Neural progenitor cell (in vitro differentiated cells): ENCODE measurements around the gene KCNQ1. TPM values are rescaled to one million over a fixed set of nuclear protein-coding genes. Genes with fewer than 3 reads are reported as not detected.

ENCODE experiments used
- DNase-seq: peaks from one replicate; pipeline ENCODE4 v3.0.0-alpha.2; 2016; ENCODE audit warnings: low spot score
- H2AFZ ChIP-seq: fragments of 200-600 bp; sonication (generic); replicated peaks from 2 replicates; pipeline ENCODE4 v1.6.1; 2016; ENCODE audit warnings: antibody characterized with exemption
- H3F3A ChIP-seq: fragments of 200-600 bp; sonication (generic); 2 replicates; pipeline ENCODE4 v1.6.1; 2016; ENCODE audit warnings: antibody characterized with exemption, low read depth
- H3K27ac ChIP-seq: fragments of 200-600 bp; sonication (generic); 2 replicates; pipeline ENCODE4 v1.5.1; 2016; ENCODE audit warnings: mild to moderate bottlenecking
- H3K27me3 ChIP-seq: fragments of 200-600 bp; sonication (generic); 2 replicates; pipeline ENCODE4 v1.6.1; 2016; ENCODE audit warnings: mild to moderate bottlenecking, moderate library complexity
- H3K36me3 ChIP-seq: fragments of 200-600 bp; sonication (generic); 2 replicates; pipeline ENCODE4 v1.5.1; 2016
- H3K4me1 ChIP-seq: fragments of 200-600 bp; sonication (generic); 2 replicates; pipeline ENCODE4 v1.6.1; 2016; ENCODE audit warnings: mixed run types
- H3K4me2 ChIP-seq: fragments of 200-600 bp; sonication (generic); 2 replicates; pipeline ENCODE4 v1.6.1; 2016
- H3K4me3 ChIP-seq: fragments of 200-600 bp; sonication (generic); 2 replicates; pipeline ENCODE4 v1.5.1; 2016
- H3K79me2 ChIP-seq: fragments of 200-600 bp; sonication (generic); 2 replicates; pipeline ENCODE4 v1.6.1; 2016; ENCODE audit warnings: low read depth
- H3K9ac ChIP-seq: fragments of 200-600 bp; sonication (generic); 2 replicates; pipeline ENCODE4 v1.6.1; 2016
- H3K9me3 ChIP-seq: fragments of 200-600 bp; sonication (generic); 2 replicates; pipeline ENCODE4 v1.5.1; 2016; ENCODE audit warnings: low read depth
- H4K20me1 ChIP-seq: fragments of 200-600 bp; sonication (generic); 2 replicates; pipeline ENCODE4 v1.6.1; 2016; ENCODE audit warnings: low read depth
- H3K27ac Mint-ChIP-seq: 3 replicates; pipeline ENCODE4 v1.8.0; 2021; ENCODE audit warnings: mixed read lengths
- H3K27me3 Mint-ChIP-seq: 2 replicates; pipeline ENCODE4 v1.8.0; 2022; ENCODE audit warnings: low read depth, mild to moderate bottlenecking, inconsistent platforms, moderate library complexity, mixed read lengths; ENCODE audit not compliant: insufficient read depth
- H3K36me3 Mint-ChIP-seq: 3 replicates; pipeline ENCODE4 v1.8.0; 2021; ENCODE audit warnings: mixed read lengths
- H3K4me1 Mint-ChIP-seq: 3 replicates; pipeline ENCODE4 v1.8.0; 2021; ENCODE audit warnings: mixed read lengths
- H3K4me3 Mint-ChIP-seq: 3 replicates; pipeline ENCODE4 v1.8.0; 2021; ENCODE audit warnings: mild to moderate bottlenecking, moderate library complexity, mixed read lengths
- H3K9me3 Mint-ChIP-seq: 3 replicates; pipeline ENCODE4 v1.8.0; 2020; ENCODE audit warnings: mixed read lengths
- CTCF ChIP-seq: fragments of 200-600 bp; sonication (generic); IDR thresholded peaks from 2 replicates; pipeline ENCODE4 v1.5.1; 2017; ENCODE audit warnings: antibody characterized with exemption, mild to moderate bottlenecking
- EZH2 ChIP-seq: fragments of 200-600 bp; sonication (generic); IDR thresholded peaks from 2 replicates; pipeline ENCODE4 v1.6.1; 2017; ENCODE audit warnings: antibody characterized with exemption, mild to moderate bottlenecking, moderate library complexity
- EZH2phosphoT487 ChIP-seq: fragments of 200-600 bp; sonication (generic); IDR thresholded peaks from 2 replicates; pipeline ENCODE4 v1.6.1; 2017; ENCODE audit warnings: antibody characterized with exemption
- total RNA-seq: library from RNA; depleted of rRNA; stranded (reverse); fragments of >200 nt; gene quantifications from 2 replicates; pipeline ENCODE4 v1.2.3, GENCODE V29; 2015; ENCODE audit warnings: low replicate concordance

Gene KCNQ1
- total RNA-seq, 1 donor from 2014 or later = 0.11 TPM

- peaks cover 20% of the 10 kb centered on the region for H3K4me1 ChIP-seq
- Mint-ChIP-seq H3K4me3 (peak overlapping the region; percentile 62), H3K4me1 (peaks cover 46% of the 10 kb centered on the region), H3K27ac (no peak overlapping the region), H3K27me3 (peaks cover 24% of the 10 kb centered on the region), H3K36me3 (no peaks in the 10 kb centered on the region), H3K9me3 (no peaks in the 10 kb centered on the region)
- H3K4me2 ChIP-seq = peak overlapping the region; percentile 90
- H3K36me3 ChIP-seq = no peaks in the 10 kb centered on the region
- no peaks in the 10 kb centered on the region for H3K9me3 ChIP-seq
- H4K20me1 ChIP-seq = no peaks in the 10 kb centered on the region
- H3K27ac ChIP-seq = no peak overlapping the region
- no peaks in the 10 kb centered on the region for H3K79me2 ChIP-seq
- peak overlapping the region; percentile 77 for H2AFZ ChIP-seq
- TF ChIP-seq CTCF (peak; percentile 25), EZH2phosphoT487 (no peak)
- no peak overlapping the region for H3K9ac ChIP-seq
- DNase-seq = peak; percentile 88
- H3F3A ChIP-seq = peaks cover 35% of the 10 kb centered on the region
- peaks cover 60% of the 10 kb centered on the region for H3K27me3 ChIP-seq
- peak overlapping the region; percentile 43 for H3K4me3 ChIP-seq
Measured at GRCh38 chr11:2862395-2863275, 417.8 kb downstream of the KCNQ1 start.

- no peak overlapping the region for H3K27ac Mint-ChIP-seq
- no peak overlapping the region for H3K9ac ChIP-seq
- peaks cover 25% of the 10 kb centered on the region for H3K4me1 ChIP-seq
- H3K79me2 ChIP-seq = no peaks in the 10 kb centered on the region
- peaks cover 26% of the 10 kb centered on the region for H3K27me3 Mint-ChIP-seq
- no peaks in the 10 kb centered on the region for H3K9me3 ChIP-seq
- no peak overlapping the region for H3K27ac ChIP-seq
- no peak for TF ChIP-seq CTCF
- TF ChIP-seq EZH2 = no peak
- TF ChIP-seq EZH2phosphoT487 = no peak
- H3K9me3 Mint-ChIP-seq = no peaks in the 10 kb centered on the region
- H3K4me2 ChIP-seq = peak overlapping the region; percentile 90
- H3K4me1 Mint-ChIP-seq = peaks cover 51% of the 10 kb centered on the region
- no peak overlapping the region for H2AFZ ChIP-seq
- H4K20me1 ChIP-seq = no peaks in the 10 kb centered on the region
- H3K27me3 ChIP-seq = peaks cover 59% of the 10 kb centered on the region
- peak overlapping the region; percentile 62 for H3K4me3 Mint-ChIP-seq
- peak overlapping the region; percentile 43 for H3K4me3 ChIP-seq
- no peaks in the 10 kb centered on the region for H3K36me3 Mint-ChIP-seq
- DNase-seq = no peak
- H3F3A ChIP-seq = peaks cover 41% of the 10 kb centered on the region
- H3K36me3 ChIP-seq = no peaks in the 10 kb centered on the region
Measured at GRCh38 chr11:2863276-2863618, 418.4 kb downstream of the KCNQ1 start.

GRCh38 chr11:2864901-2865300 lies 420.1 kb downstream of the KCNQ1 start:
- peak overlapping the region; percentile 61 for H3K27ac Mint-ChIP-seq
- DNase-seq = no peak
- H3K27me3 Mint-ChIP-seq = peaks cover 29% of the 10 kb centered on the region
- H3K4me1 ChIP-seq = peaks cover 28% of the 10 kb centered on the region
- H3F3A ChIP-seq = peaks cover 51% of the 10 kb centered on the region
- peaks cover 49% of the 10 kb centered on the region for H3K4me1 Mint-ChIP-seq
- no peaks in the 10 kb centered on the region for H3K9me3 ChIP-seq
- H3K9ac ChIP-seq = no peak overlapping the region
- peak overlapping the region; percentile 44 for H3K4me3 Mint-ChIP-seq
- H3K27me3 ChIP-seq = peaks cover 71% of the 10 kb centered on the region
- H3K79me2 ChIP-seq = no peaks in the 10 kb centered on the region
- H3K4me3 ChIP-seq = no peak overlapping the region
- no peaks in the 10 kb centered on the region for H3K9me3 Mint-ChIP-seq
- TF ChIP-seq CTCF (no peak), EZH2 (no peak), EZH2phosphoT487 (no peak)
- H2AFZ ChIP-seq = no peak overlapping the region
- no peaks in the 10 kb centered on the region for H4K20me1 ChIP-seq
- H3K27ac ChIP-seq = no peak overlapping the region
- no peaks in the 10 kb centered on the region for H3K36me3 ChIP-seq
- H3K4me2 ChIP-seq = no peak overlapping the region
- H3K36me3 Mint-ChIP-seq = no peaks in the 10 kb centered on the region
